HG03457 (cell line): ENCODE data around the gene NBPF20.
"Not testable (repeated sequence)": the region's sequence is repeated elsewhere in the genome, so short reads cannot be mapped to it uniquely, and the experiment has no call there.

Experiments
- ATAC-seq: cut with Tn5 transposase; IDR thresholded peaks from one replicate; pipeline ENCODE4 v1.9.1; 2021; ENCODE audit warnings: moderate number of reproducible peaks; ENCODE audit not compliant: unreplicated experiment

Gene NBPF20, protein sequence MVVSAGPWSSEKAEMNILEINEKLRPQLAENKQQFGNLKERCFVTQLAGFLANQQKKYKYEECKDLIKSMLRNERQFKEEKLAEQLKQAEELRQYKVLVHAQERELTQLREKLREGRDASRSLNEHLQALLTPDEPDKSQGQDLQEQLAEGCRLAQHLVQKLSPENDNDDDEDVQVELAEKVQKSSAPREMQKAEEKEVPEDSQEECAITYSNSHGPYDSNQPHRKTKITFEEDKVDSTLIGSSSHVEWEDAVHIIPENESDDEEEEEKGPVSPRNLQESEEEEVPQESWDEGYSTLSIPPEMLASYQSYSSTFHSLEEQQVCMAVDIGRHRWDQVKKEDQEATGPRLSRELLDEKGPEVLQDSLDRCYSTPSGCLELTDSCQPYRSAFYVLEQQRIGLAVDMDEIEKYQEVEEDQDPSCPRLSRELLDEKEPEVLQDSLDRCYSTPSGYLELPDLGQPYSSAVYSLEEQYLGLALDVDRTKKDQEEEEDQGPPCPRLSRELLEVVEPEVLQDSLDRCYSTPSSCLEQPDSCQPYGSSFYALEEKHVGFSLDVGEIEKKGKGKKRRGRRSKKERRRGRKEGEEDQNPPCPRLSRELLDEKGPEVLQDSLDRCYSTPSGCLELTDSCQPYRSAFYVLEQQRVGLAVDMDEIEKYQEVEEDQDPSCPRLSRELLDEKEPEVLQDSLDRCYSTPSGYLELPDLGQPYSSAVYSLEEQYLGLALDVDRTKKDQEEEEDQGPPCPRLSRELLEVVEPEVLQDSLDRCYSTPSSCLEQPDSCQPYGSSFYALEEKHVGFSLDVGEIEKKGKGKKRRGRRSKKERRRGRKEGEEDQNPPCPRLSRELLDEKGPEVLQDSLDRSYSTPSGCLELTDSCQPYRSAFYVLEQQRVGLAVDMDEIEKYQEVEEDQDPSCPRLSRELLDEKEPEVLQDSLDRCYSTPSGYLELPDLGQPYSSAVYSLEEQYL (N-terminal part only)

DNA sequence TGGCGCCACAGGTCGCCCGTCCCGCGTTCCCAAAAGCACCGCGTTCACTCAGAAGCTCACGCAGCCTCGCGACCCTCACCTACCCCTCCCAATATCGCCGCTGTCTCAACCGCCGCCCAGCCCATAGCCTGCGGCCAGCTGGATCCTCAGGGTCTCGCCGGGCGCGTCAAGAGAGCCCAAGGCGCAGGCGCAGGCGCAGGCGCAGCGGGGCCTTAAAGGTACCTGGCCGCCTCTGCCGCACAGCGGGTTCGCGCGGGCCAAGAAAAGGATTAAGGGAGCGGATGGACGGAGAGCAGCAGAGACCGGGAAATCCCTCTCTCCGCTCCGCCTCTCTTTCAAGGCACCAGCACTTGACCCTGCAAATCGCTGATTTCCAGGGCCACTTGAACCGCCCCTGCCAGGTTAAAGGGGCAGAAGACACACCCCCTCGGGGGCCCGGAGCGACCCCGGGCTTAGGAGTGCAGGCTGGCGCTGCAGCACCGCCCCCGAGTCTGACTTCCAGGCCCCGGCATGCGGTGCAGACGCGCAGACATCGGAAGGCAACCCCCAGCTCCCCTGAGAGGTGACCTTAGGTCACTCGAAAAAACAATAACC is at the start of gene NBPF20:
TSS of gene NBPF20 (minus strand) at position 168 of the 594 bp plus-strand sequence. CDS start 20,331 bp downstream, outside the sequence.
- ATAC-seq, result peak; percentile 90

DNA sequence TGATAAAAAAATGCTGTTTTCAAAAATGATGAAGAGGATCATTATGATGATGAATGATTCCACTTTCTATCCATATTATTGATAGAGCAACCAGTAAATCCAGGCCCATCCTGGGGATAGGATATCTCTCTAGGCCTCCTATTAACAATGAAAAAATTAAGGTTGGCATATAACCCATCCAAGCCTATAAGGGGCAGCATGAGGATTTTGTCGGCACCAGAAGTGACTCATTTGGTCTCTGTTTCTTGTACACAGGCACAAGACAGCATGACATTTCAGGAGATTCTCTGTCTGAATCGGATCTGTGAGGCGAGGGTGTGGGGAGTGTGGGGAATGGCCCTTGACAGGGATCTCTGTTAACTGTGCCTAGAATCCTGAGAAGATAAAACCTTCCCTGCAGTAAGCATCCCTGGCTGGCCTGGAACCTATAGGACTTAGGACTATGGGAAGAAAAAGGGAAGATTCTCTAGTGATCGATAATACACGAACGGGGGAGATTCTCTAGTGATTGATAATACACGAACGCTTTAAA is 49.5 kb upstream of the NBPF20 start:
- not testable (repeated sequence) for ATAC-seq

DNA sequence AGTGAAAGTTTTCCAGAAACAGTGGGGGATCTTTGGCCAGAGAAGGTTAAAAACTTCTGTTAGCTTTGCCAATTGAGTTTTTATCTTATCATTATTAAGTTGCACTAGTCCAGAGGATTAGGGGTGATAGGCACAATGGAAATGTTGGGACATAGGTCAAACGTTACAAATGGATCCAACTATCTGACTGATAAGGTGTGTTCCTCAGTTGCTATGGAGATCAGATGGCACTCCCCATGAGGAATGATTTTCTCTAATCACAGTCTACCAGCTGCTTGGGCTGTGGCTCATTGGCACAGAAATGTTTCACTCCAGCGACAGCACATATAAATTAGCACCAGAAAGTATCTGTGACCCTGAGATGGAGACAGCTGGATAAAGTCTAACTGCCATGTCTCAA is 47.3 kb upstream of the NBPF20 start:
- ATAC-seq, result not testable (repeated sequence)

DNA sequence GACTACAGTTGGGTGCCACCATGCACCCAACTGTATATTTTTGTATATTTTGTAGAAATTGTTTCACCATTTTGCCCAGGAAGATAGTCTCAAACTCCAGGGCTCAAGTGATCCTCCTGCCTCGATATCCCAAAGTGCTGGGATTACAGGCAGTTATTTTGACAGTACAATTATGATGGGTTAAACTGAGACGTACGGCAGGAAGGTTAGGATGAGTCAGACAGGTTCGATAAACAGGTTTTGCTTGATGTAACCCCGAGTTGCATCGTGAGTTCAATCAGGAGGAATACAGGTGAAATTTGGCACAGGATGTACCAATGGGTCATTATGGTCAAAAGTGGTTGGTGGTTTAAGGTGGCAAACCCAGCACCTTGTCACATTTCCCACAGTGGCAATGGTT is 46.0 kb upstream of the NBPF20 start:
- ATAC-seq, result not testable (repeated sequence)

DNA sequence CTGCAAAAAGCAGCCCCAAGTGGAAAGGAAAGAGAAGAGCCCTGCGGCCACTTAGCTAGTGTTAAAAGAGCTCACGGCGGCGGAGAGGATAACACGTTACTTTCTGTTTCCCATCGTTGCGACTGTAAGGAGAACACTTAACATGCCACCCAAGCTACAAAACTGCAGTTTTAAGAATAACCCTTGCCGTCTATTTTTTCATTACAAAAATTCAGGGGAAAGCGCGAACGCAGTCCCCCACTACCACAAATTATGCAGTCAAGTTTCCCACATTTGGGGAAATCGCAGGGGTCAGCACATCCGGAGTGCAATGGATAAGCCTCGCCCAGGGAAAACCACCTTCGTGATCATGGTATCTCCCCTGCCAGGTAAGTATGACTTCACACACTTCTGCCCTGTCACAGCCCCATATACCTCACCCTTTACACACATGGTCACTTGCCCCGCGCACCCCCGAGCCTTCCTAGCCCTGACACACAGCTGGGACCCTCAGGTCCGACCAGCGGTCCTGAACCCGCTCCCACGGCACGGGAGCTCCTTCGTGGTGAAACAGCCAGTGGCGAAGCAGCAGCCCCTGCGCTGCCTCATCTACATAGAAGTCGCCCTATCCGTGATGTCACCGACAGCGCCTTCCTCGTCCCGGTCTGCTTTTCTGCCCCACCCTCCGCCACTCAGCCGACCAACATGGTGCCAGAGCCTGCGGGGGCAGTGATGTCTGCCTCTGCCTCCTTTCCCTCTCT is 40.2 kb upstream of the NBPF20 start:
- ATAC-seq, result peak; percentile 81

DNA sequence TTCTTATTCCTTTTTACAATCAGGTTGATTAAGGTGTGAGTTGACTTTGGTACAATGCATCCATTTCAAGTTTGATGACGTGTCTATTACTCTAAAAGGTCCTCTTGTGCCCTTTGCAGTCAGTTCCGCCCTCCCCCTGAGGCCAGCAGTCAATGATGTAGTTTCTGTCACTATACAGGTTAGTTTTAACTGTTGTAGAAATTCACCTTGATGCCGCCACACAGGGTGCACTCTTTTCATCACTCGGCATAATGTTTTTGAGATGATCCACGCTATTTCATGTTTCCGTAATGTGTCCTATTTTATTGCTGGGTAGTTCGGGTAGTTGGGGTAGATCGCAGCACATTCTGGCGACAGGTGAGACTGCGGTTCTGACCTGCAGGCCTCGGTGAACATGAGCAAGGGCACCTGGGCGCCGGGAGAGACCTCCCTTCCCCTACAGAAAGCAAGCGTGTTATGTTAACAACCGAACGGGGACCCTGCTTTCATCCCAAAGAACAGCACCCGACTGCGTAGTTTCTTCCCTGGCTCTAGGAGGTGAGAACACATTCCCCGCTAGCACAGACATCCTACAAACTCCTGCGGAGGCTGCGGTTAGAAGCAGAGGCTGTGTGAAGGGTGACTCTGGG is 39.4 kb upstream of the NBPF20 start:
- ATAC-seq, result peak; percentile 17

DNA sequence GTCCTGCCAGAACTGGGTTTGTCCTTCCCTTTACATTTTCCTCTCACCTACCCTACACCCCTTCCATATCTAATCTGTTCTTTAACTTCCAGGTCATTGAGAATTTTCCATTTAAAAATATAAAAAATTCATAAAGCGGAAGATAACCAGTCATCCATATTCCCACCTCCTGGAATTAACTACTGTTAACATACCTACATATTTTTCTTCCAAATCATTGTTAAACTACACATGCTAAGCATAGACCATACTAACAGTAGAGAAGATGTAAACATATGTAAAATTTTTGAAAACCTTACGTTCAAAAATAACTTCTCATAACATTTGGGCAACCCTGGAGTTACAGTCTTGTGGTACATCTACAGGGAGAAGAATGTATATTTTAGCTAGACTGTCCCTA is 38.6 kb upstream of the NBPF20 start:
- ATAC-seq, result not testable (repeated sequence)

DNA sequence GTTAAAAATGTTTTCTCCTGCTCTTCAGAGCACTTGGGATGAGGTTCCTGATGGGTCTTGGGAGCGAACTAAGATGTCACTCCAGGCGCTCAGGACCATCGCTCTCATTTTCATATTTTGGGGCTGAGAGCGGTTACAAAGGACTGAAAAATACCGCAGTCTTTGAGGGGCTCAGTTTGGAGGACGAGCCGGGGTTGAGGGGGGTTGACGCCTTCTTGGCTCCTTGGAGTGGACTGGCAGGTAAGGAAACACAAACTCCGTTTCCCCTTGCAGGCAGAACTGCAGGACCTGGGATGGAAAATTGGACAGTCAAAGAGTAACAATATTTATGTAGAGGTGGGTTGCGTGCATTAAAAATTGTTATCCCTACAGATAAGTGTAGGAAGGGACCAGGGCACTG is 35.3 kb upstream of the NBPF20 start:
- ATAC-seq, result not testable (repeated sequence)

DNA sequence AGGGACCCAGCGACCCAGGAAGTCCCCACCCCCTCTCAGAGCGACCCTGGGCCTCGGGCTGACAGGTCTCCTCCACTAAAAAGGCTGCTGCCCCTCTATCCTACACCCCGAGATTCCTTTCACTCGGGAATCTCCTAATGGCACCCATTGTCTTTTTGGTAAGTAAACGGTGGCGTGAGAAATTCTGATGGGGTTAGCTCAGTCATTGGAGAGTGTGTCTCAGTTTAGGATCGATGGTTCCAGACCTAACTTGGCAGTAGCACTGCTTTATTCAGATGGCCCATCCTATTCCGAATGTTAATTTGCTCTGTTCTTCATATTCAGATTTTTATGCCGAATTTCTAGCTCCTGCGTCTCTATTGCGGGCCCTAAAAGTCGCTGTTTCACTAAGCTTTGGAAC is 34.6 kb upstream of the NBPF20 start:
- ATAC-seq, result not testable (repeated sequence)

DNA sequence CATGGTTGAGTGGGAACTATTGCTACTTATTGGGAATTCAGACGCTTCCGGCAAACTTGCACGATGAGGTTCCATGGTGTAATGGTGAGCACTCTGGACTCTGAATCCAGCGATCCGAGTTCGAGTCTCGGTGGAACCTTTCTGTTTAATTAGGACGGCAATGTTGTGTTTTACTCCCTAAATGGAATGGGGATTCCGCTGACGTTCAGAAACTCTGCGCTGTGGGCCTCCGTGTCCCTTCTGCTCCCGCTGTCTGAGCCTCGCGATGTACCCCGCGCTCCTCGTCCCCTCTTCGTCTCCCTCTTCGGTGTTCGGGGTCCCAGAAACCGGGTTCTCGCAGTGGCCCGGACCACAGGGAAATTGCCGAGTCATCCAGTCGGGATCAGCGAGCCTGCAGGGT is 34.2 kb upstream of the NBPF20 start:
- not testable (repeated sequence) for ATAC-seq

DNA sequence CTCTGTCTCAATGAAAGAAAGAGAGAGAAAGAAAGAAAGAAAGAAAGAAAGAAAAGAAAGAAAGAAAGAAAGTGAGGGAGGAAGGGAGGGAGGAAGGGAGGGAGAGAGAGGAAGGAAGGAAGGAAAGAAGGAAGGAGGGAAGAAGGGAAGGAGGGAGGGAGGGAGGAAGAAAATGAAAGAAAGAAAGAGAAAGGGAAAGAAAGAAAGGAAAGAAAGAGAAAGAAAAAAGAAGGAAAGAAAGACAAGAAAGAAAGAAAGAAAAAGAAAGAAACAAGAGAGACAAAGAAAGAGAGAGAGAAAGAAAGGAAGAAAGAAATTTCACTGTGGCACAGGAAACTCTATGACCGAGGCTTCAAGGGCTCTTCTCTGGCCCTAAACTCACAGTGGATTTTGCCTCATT is 33.7 kb upstream of the NBPF20 start:
- ATAC-seq, result not testable (repeated sequence)

DNA sequence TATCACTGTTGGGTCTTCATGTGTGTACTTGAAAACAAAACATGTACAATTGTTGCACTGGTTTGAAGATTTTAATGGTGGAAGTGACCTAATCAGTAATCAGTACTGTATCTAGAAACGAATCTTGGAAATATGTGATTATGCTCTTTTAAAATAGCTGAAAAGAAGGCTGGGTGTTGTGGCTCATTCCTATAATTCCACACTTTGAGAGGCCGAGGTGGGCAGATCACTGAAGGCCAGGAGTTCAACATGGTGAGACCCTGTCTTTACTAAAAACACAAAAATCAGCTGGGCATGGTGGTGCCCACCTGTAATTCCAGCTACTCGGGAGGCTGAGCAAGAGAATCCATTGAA is 29.4 kb upstream of the NBPF20 start:
- not testable (repeated sequence) for ATAC-seq

DNA sequence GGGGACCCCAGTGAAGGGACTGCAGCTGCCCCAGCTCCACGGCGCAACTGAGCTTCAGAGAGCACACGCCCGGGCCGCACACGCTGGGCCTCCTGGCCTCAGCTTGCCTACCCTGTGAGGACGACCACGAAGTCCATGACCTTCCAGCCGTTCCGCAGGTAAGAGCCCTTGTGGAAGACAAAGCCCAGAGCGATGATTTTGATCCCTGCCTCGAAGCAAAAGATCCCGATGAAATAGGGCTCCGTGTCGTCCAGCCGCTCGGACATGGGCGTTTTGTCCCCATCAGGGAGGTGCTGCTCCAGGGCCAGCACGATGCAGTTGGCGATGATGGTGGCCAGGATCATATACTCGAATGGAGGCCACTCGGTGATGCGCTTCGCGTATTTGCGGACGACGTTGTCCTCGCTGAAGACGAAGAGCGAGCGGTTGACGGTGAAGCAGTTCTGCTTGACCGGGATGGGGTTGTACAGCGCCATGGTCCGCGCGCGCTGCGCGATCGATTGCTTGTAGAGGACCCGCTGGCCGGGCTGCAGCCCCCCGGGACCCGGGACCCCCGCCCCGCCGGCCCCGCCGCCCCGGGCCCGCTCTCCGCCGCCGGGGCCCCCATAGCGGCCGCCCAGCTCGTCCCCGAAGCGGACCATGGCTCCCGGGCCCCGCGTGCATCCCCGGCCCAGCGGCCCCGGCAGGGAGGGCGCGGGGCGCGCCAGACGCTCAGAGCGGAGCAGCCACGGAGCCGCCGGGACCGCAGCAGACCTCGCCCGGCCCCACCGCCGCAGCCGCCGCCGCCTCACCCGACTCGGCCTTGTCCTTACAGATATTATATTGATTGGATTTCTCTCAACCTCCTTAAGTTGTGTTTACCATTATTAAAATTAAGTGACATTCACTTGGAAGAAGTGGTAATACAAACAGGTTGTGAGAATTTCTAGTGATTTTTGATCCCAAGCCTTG is 28.7 kb upstream of the NBPF20 start:
- not testable (repeated sequence) for ATAC-seq

DNA sequence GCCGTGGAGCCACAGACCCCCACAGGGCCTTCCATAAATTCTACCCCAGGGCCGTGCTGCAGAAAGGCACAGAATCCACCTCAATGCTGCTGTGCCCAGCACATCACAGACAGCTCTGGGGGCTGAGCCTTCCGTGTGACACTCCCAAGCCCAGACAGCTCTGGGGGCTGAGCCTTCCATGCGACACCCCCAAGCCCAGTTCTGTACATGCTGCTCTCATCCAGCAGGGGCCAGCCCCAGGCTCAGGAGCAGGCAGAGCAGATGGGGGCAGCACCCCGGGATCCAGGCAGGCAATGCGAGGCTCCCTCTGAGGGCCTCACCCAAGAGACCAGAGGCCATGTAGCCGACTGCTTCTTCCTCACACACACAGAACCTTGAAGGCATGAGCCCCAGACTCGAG is 27.1 kb upstream of the NBPF20 start:
- ATAC-seq, result not testable (repeated sequence)

DNA sequence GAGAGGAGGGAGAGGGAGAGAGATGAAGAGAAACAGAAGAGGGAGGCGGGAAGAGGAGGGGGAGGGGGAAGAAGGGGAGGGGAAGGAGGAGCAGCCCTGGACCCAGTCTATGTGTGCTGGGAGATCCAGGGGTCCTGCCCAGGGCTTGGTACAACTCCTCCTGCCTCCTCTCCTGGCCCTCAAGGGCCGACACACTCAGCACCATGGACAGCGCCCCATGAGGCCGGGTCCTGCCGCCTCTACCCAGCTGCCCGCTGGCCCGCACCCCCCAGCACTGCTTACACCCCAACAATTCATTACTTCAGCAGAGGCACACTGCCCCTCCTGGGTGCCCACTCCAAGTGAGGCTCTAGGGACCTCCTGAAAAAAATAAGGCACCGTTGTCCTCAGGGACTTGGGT is 26.5 kb upstream of the NBPF20 start:
- not testable (repeated sequence) for ATAC-seq

DNA sequence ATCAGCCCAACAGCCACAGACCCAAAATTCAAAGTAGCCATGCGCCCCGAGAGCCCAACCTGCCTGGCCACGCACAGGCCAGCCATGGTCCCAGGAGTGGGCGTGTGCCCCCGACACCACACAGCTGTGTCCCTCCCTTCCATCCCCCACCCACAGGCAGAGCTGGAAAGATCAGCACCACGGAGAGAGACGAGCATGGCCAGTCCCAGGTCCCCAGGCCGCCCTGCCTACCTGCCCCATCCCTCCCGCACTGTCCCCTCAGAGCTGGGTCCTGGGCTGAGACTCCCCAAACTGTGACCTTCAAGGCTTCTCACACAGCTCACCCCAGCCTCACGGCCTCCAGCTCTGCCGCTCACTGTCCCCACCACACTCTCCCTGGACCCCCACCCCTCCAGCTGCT is 19.8 kb upstream of the NBPF20 start:
- not testable (repeated sequence) for ATAC-seq

DNA sequence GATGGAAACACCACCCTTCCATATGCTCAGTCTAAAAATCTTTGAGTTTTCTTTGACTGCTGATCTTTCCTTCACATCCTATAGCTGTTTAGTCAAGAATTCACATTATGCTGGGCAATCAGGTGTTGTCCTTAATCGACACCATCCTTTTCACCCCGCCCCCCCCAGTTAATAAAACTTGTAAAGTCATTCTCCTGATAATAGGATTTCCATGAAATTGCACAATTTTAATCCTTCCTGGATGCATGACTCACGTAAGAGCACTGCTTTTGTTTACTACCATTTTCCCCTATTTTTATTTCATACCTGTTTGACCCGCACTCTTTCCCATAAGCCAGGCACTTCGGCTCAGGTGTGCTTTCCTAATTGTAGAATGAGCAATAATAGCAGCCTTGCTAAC is 16.9 kb upstream of the NBPF20 start:
- ATAC-seq, result not testable (repeated sequence)

DNA sequence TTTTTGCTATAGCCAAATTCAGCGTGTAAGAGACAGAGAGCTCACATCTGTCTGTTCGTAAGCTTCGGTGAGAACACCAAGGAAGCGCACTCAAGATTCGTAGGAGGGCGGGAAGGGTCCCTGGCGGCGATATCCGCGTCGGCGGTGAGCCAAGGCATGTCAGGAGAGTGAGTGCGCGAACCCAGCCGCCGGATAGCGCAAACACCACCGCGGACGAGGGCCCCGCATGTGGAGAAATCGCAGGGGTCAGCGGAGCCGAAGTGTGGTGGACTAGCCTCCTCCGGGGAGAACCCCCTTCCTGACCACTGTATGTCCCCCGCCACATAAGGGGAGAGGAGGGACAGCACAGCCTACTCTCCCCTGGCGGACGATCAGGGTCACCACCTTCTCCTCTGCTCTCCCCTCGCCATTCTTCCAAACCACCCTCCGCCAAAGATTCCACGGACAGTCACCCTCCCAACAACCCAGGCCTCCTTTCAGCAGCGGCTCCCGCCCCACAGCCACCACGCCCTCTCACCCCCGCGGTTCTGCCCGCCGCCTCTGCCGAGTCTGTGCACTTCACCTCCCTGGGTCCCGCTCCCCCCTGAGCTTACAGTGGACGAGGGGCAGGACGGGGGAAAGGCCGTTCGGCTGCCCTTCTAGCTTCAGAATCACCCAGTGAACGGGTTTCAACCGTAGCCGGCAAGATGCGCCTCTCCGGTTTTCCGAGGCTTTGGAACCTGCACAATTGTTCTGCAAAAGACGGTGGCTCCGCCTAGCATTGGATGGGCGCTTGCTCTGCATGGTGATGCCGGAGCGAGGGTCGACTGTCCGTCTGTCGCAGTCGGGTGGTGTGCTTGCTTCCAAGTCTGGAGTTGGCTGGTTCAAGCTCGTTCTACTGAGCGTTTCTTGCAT is 6.2 kb upstream of the NBPF20 start:
- not testable (repeated sequence) for ATAC-seq
